IPS DF 6.9 (cell line): ENCODE measurements around the gene FAM124B.

Experiments used
- DNase-seq: peaks from one replicate; pipeline ENCODE4 v3.0.0-alpha.2; 2013; ENCODE audit warnings: low read depth, low spot score
- H3K27ac ChIP-seq: one replicate; pipeline ENCODE4 v1.5.1; 2013; ENCODE audit warnings: low read length, control low read depth
- H3K27me3 ChIP-seq: 2 replicates; pipeline ENCODE4 v1.6.1; 2013; ENCODE audit warnings: mild to moderate bottlenecking, low read length; ENCODE audit not compliant: control insufficient read depth, insufficient read depth
- H3K36me3 ChIP-seq: 2 replicates; pipeline ENCODE4 v1.6.1; 2013; ENCODE audit warnings: low read length; ENCODE audit not compliant: control insufficient read depth, insufficient read depth
- H3K4me1 ChIP-seq: 2 replicates; pipeline ENCODE4 v1.6.1; 2013; ENCODE audit warnings: low read length; ENCODE audit not compliant: control insufficient read depth, insufficient read depth
- H3K4me3 ChIP-seq: 2 replicates; pipeline ENCODE4 v1.5.1; 2013; ENCODE audit warnings: mild to moderate bottlenecking, low read length
- H3K9me3 ChIP-seq: 2 replicates; pipeline ENCODE4 v1.6.1; 2013; ENCODE audit warnings: low read length, inconsistent platforms; ENCODE audit not compliant: control insufficient read depth, insufficient read depth
- WGBS: extraction: QIAGEN DNeasy Blood & Tissue Kit; methylation state at CpG from one replicate; pipeline ENCODE4 v1.1.7; 2013; ENCODE audit warnings: mixed read lengths, missing lambda C conversion rate; ENCODE audit not compliant: insufficient read length, insufficient coverage; 5-methylcytosine and 5-hydroxymethylcytosine counted together

Gene FAM124B

GRCh38 chr2:224362094-224362493, 39.8 kb downstream of the FAM124B start:
- no peaks in the 10 kb centered on the region for H3K36me3 ChIP-seq
- no peak overlapping the region for H3K27ac ChIP-seq
- H3K4me1 ChIP-seq = no peaks in the 10 kb centered on the region
- H3K4me3 ChIP-seq = no peak overlapping the region
- DNase-seq = no peak
- H3K27me3 ChIP-seq = no peaks in the 10 kb centered on the region
- WGBS = no CpG with 5 or more reads among the region's 1 CpG
- no peaks in the 10 kb centered on the region; the same call in 1 of the 2 replicates for H3K9me3 ChIP-seq

- no peak for DNase-seq
- Histone ChIP-seq H3K27me3 (no peaks in the 10 kb centered on the region), H3K27ac (no peak overlapping the region), H3K9me3 (no peaks in the 10 kb centered on the region; the same call in 1 of the 2 replicates), H3K36me3 (no peaks in the 10 kb centered on the region), H3K4me3 (no peak overlapping the region), H3K4me1 (no peaks in the 10 kb centered on the region)
- no CpG with 5 or more reads among the region's 3 CpGs for WGBS
Observed at GRCh38 chr2:224360801-224361251, 41.1 kb downstream of the FAM124B start.

GRCh38 chr2:224359569-224359968, 42.3 kb downstream of the FAM124B start:
- WGBS = no CpG with 5 or more reads among the region's 3 CpGs
- Histone ChIP-seq H3K4me3 (no peak overlapping the region), H3K4me1 (no peaks in the 10 kb centered on the region), H3K36me3 (no peaks in the 10 kb centered on the region), H3K27me3 (no peaks in the 10 kb centered on the region), H3K27ac (no peak overlapping the region), H3K9me3 (no peaks in the 10 kb centered on the region)
- DNase-seq = peak; percentile 25

GRCh38 chr2:224357098-224357901, 44.6 kb downstream of the FAM124B start:
- no peaks in the 10 kb centered on the region for H3K4me1 ChIP-seq
- H3K27me3 ChIP-seq = no peaks in the 10 kb centered on the region
- no peaks in the 10 kb centered on the region for H3K9me3 ChIP-seq
- no peaks in the 10 kb centered on the region for H3K36me3 ChIP-seq
- no peak overlapping the region for H3K27ac ChIP-seq
- no peak overlapping the region for H3K4me3 ChIP-seq
- DNase-seq = peak; percentile 47
- no CpG with 5 or more reads among the region's 8 CpGs for WGBS

GRCh38 chr2:224354632-224355211, 47.2 kb downstream of the FAM124B start:
- no CpG with 5 or more reads among the region's 13 CpGs for WGBS
- Histone ChIP-seq H3K27me3 (no peaks in the 10 kb centered on the region), H3K9me3 (no peaks in the 10 kb centered on the region), H3K27ac (no peak overlapping the region), H3K4me3 (no peak overlapping the region), H3K4me1 (no peaks in the 10 kb centered on the region), H3K36me3 (no peaks in the 10 kb centered on the region)
- no peak for DNase-seq

- no peak overlapping the region for H3K27ac ChIP-seq
- H3K4me3 ChIP-seq = no peak overlapping the region
- H3K27me3 ChIP-seq = no peaks in the 10 kb centered on the region
- no peaks in the 10 kb centered on the region for H3K9me3 ChIP-seq
- no peaks in the 10 kb centered on the region for H3K36me3 ChIP-seq
- no peak for DNase-seq
- no CpG with 5 or more reads among the region's 1 CpG for WGBS
- no peaks in the 10 kb centered on the region for H3K4me1 ChIP-seq
Observed at GRCh38 chr2:224350703-224351102, 51.2 kb downstream of the FAM124B start.

GRCh38 chr2:224349396-224349795, 52.5 kb downstream of the FAM124B start:
- Histone ChIP-seq H3K4me1 (no peaks in the 10 kb centered on the region), H3K27ac (no peak overlapping the region), H3K9me3 (no peaks in the 10 kb centered on the region), H3K27me3 (no peaks in the 10 kb centered on the region), H3K4me3 (no peak overlapping the region), H3K36me3 (no peaks in the 10 kb centered on the region)
- no peak for DNase-seq

- no CpG with 5 or more reads among the region's 4 CpGs for WGBS
- no peaks in the 10 kb centered on the region for H3K9me3 ChIP-seq
Observed at GRCh38 chr2:224347176-224348051, 54.5 kb downstream of the FAM124B start.

GRCh38 chr2:224345492-224345891, 56.4 kb downstream of the FAM124B start:
- no peaks in the 10 kb centered on the region for H3K4me1 ChIP-seq
- WGBS = no CpG with 5 or more reads among the region's 2 CpGs
- no peak overlapping the region for H3K27ac ChIP-seq

More at GRCh38 chr2:224347176-224348051, 54.5 kb downstream of the FAM124B start:
- no peaks in the 10 kb centered on the region for H3K27me3 ChIP-seq
- no peaks in the 10 kb centered on the region for H3K36me3 ChIP-seq
- no peak for DNase-seq
- H3K4me1 ChIP-seq = no peaks in the 10 kb centered on the region
- H3K27ac ChIP-seq = no peak overlapping the region
- H3K4me3 ChIP-seq = no peak overlapping the region

GRCh38 chr2:224343226-224343625, 58.7 kb downstream of the FAM124B start:
- no peaks in the 10 kb centered on the region for H3K36me3 ChIP-seq
- no peak overlapping the region for H3K4me3 ChIP-seq
- no peak for DNase-seq
- no peaks in the 10 kb centered on the region for H3K4me1 ChIP-seq
- WGBS = no CpG with 5 or more reads among the region's 4 CpGs
- H3K9me3 ChIP-seq = no peaks in the 10 kb centered on the region
- no peaks in the 10 kb centered on the region for H3K27me3 ChIP-seq
- H3K27ac ChIP-seq = no peak overlapping the region

More at GRCh38 chr2:224345492-224345891, 56.4 kb downstream of the FAM124B start:
- Histone ChIP-seq H3K9me3 (no peaks in the 10 kb centered on the region), H3K27me3 (no peaks in the 10 kb centered on the region), H3K36me3 (no peaks in the 10 kb centered on the region), H3K4me3 (no peak overlapping the region)
- no peak for DNase-seq
